Thymus (tissue), 11 donors: ENCODE results near the gene PARD3B. TPM values are rescaled to one million over a fixed set of nuclear protein-coding genes. Genes with fewer than 3 reads are reported as not detected.

Experiments
- DNase-seq, 9 donors: peaks; one replicate each; pipeline ENCODE4 v3.0.0-alpha.2; 2013; ENCODE audit warnings: low spot score in 9 of 9, low read depth in 6 of 9, missing footprints in 1 of 9
- H3K27ac ChIP-seq, 2 donors: one replicate each; pipeline ENCODE4 v1.5.1; 2013; ENCODE audit warnings: control low read depth in 1 of 2, low read depth in 1 of 2, low read length in 1 of 2, mild to moderate bottlenecking in 1 of 2, moderate library complexity in 1 of 2
- H3K27me3 ChIP-seq, 2 donors: one replicate each; pipeline ENCODE4 v1.5.1; 2013; ENCODE audit warnings: low read length in 1 of 2; ENCODE audit not compliant: control insufficient read depth in 2 of 2, insufficient read depth in 1 of 2
- H3K36me3 ChIP-seq, 2 donors: one replicate each; pipeline ENCODE4 v1.5.1; 2013; ENCODE audit warnings: low read length in 1 of 2, mild to moderate bottlenecking in 1 of 2, moderate library complexity in 1 of 2; ENCODE audit not compliant: control insufficient read depth in 2 of 2, insufficient read depth in 2 of 2
- H3K4me1 ChIP-seq, 2 donors: one replicate each; pipeline ENCODE4 v1.5.1; 2013; ENCODE audit warnings: low read length in 2 of 2; ENCODE audit not compliant: control insufficient read depth in 2 of 2, insufficient read depth in 2 of 2
- H3K4me3 ChIP-seq, 2 donors: one replicate each; pipeline ENCODE4 v1.5.1; 2013; ENCODE audit warnings: low read length in 2 of 2, control low read depth in 1 of 2, mild to moderate bottlenecking in 1 of 2
- H3K9me3 ChIP-seq, 2 donors: one replicate each; pipeline ENCODE4 v1.5.1; 2013; ENCODE audit warnings: low read length in 1 of 2, mild to moderate bottlenecking in 1 of 2; ENCODE audit not compliant: control insufficient read depth in 2 of 2, insufficient read depth in 1 of 2
- WGBS: extraction: QIAGEN DNeasy Blood & Tissue Kit; methylation state at CpG from one replicate; pipeline ENCODE4 v1.1.7; 2013; 5-methylcytosine and 5-hydroxymethylcytosine counted together
- polyA plus RNA-seq: library from polyadenylated mRNA; stranded (reverse); fragments of 200-250 nt; gene quantifications from one replicate; pipeline ENCODE4 v1.2.3, GENCODE V29; 2013
- total RNA-seq: library from RNA; stranded (reverse); fragments of 120-200 nt; gene quantifications from one replicate; pipeline ENCODE4 v1.2.4, GENCODE V29; 2013
- donor health status: healthy.

The PARD3B gene
- total and polyA plus RNA-seq, 2 donors, result 1.0 to 2.4 TPM

DNA sequence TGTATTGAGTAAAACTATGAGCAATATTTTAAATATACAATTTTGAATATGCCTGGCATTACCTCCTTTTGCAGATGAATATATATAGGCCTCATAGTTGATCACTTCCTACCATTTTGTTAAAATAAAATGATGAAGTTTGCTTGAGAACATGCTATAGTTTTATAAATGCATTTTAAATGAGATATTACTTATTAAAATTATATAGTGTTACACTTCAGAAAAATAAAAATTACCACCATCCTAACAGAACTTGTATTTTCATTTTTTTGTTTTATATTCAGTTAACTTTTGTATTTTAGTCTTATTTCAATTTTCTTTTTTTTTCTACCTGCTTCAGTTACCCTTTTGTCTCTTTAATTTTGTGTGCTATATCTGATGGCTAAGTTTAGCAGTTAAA is 426.9 kb downstream of the PARD3B start:
- Histone ChIP-seq H3K36me3 (no peaks in the 10 kb centered on the region), H3K4me1 (peaks cover 0 to 6% of the 10 kb centered on the region in 2 donors)
- DNase-seq, result no peak

GRCh38 chr2:204972606-204973336 is 427.5 kb downstream of the PARD3B start:
- H3K27ac ChIP-seq, result no peak overlapping the region
- no peaks in the 10 kb centered on the region for H3K9me3 ChIP-seq
- DNase-seq, result no peak
- no peak overlapping the region for H3K4me3 ChIP-seq
- H3K4me1 ChIP-seq, result peaks cover 0 to 1% of the 10 kb centered on the region in 2 donors
- 96% methylated on average over 5 of the region's 5 CpGs for WGBS
- H3K36me3 ChIP-seq, result no peaks in the 10 kb centered on the region
- H3K27me3 ChIP-seq, result no peaks in the 10 kb centered on the region

More for the DNA sequence above, 426.9 kb downstream of the PARD3B start:
- no peak overlapping the region for H3K4me3 ChIP-seq
- no peaks in the 10 kb centered on the region for H3K27me3 ChIP-seq
- no peaks in the 10 kb centered on the region for H3K9me3 ChIP-seq
- no peak overlapping the region for H3K27ac ChIP-seq

DNA sequence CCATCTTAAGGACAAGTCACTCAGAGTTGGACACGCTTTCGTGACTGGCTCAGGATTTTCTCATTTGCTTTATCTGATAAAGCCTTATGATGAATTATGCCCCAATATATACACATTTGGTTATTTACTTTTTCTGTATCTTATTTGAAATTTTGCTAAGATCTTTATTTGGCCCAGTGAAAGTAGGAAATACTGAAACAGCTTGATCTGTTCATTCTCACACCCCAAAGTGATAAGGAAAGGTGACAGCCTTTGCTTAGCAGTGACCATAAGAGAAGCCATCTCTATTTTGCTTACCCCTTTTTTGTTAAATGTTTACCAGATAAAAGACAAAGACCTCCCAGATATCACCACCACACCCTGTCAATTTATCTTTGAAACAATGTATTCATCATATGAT is 428.3 kb downstream of the PARD3B start:
- no peaks in the 10 kb centered on the region for H3K4me1 ChIP-seq
- H3K4me3 ChIP-seq, result no peak overlapping the region
- no peaks in the 10 kb centered on the region for H3K27me3 ChIP-seq
- no peaks in the 10 kb centered on the region for H3K36me3 ChIP-seq
- no peak overlapping the region for H3K27ac ChIP-seq
- no peaks in the 10 kb centered on the region for H3K9me3 ChIP-seq
- WGBS, result 99% methylated on average over 2 of the region's 2 CpGs
- DNase-seq, result no peak

DNA sequence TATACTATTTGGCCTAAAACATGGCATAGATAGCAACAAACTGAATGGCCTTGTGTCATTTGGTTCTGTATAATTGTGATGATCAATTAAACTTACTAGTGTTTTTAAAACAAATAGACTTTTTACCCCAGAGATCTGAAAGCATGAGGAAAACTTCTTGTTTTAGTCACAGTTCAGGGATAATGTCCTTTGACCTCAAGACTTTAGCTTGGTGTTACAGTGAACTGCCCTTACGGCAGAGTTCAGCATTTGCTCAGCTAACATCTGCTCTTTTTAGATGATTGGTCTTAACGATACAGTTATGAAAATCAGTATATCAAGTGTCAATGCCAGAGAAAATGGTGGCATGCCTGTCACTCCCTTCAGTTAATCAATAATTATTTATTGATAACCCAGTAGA is 429.2 kb downstream of the PARD3B start:
- H3K9me3 ChIP-seq, result no peaks in the 10 kb centered on the region
- H3K4me3 ChIP-seq, result no peak overlapping the region
- H3K36me3 ChIP-seq, result no peaks in the 10 kb centered on the region
- H3K27ac ChIP-seq, result no peak overlapping the region
- H3K4me1 ChIP-seq, result no peaks in the 10 kb centered on the region
- 96% methylated on average over 2 of the region's 2 CpGs for WGBS
- no peak for DNase-seq
- H3K27me3 ChIP-seq, result no peaks in the 10 kb centered on the region

GRCh38 chr2:204977914-204978313 is 432.6 kb downstream of the PARD3B start:
- no peak overlapping the region for H3K4me3 ChIP-seq
- H3K36me3 ChIP-seq, result no peaks in the 10 kb centered on the region
- no peak for DNase-seq
- no peaks in the 10 kb centered on the region for H3K9me3 ChIP-seq
- no peak overlapping the region for H3K27ac ChIP-seq
- H3K4me1 ChIP-seq, result no peaks in the 10 kb centered on the region
- WGBS, result 58% methylated on average over 1 of the region's 1 CpG
- no peaks in the 10 kb centered on the region for H3K27me3 ChIP-seq

- 25% methylated on average over 2 of the region's 2 CpGs for WGBS
- DNase-seq, result no peak
- H3K9me3 ChIP-seq, result no peaks in the 10 kb centered on the region
Observed at GRCh38 chr2:204982303-204982702, 437.0 kb downstream of the PARD3B start.

DNA sequence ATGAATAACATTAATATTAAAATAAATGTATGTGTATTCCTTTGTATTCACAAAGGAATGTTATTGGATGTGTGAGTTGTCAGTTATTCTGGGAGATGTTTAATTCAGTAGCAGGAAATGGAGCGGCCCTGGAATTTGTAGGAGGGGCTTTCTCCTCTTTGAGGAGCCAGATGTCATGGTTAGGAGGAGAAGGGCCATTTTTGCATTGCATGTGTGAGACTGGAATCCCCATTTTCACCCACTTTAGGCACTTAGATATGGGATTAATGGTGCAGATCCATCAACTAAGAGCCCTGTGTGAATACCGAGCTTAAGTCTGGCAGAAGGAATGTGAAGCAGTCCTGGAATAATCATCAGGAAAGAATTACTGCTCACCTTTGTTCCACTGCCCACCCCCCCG is 439.2 kb downstream of the PARD3B start:
- Histone ChIP-seq H3K27me3 (no peaks in the 10 kb centered on the region), H3K4me1 (no peaks in the 10 kb centered on the region), H3K9me3 (no peaks in the 10 kb centered on the region), H3K36me3 (no peaks in the 10 kb centered on the region), H3K27ac (no peak overlapping the region), H3K4me3 (no peak overlapping the region)
- 96% methylated on average over 3 of the region's 3 CpGs for WGBS
- DNase-seq, result no peak

More at GRCh38 chr2:204982303-204982702, 437.0 kb downstream of the PARD3B start:
- no peak overlapping the region for H3K27ac ChIP-seq
- H3K4me1 ChIP-seq, result no peaks in the 10 kb centered on the region
- no peak overlapping the region for H3K4me3 ChIP-seq
- H3K27me3 ChIP-seq, result no peaks in the 10 kb centered on the region
- no peaks in the 10 kb centered on the region for H3K36me3 ChIP-seq

GRCh38 chr2:204986641-204987040 is 441.4 kb downstream of the PARD3B start:
- Histone ChIP-seq H3K27ac (no peak overlapping the region), H3K36me3 (no peaks in the 10 kb centered on the region), H3K4me3 (no peak overlapping the region), H3K4me1 (no peaks in the 10 kb centered on the region), H3K9me3 (no peaks in the 10 kb centered on the region), H3K27me3 (no peaks in the 10 kb centered on the region)
- 82% methylated on average over 5 of the region's 5 CpGs for WGBS
- no peak for DNase-seq

DNA sequence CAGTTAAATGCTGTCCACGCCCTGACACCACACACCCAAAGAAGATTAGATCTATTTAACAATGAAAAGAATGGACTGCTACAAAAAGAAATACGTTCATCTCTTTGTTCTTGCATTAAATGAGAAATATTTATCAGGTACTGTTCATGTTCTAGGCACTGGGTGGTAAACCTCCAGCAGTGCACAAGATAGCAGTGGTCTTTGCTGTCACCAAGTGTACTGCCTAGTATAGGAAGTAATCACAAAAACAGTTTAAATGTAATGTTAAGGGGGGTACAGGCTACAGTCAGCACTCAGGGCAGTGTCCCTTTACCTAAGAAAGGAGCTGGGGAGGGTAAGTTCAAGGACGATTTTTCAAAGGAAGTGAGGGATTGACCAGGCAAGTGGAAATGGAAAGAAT is 443.6 kb downstream of the PARD3B start:
- DNase-seq, result no peak
- WGBS, result 89% methylated on average over 3 of the region's 3 CpGs
- Histone ChIP-seq H3K27me3 (no peaks in the 10 kb centered on the region), H3K27ac (no peak overlapping the region), H3K36me3 (no peaks in the 10 kb centered on the region), H3K4me1 (no peaks in the 10 kb centered on the region), H3K4me3 (no peak overlapping the region), H3K9me3 (no peaks in the 10 kb centered on the region)
